GM21619 (cell line): ENCODE measurements around the gene CYP4A22.
"Not testable (repeated sequence)": the region's sequence is repeated elsewhere in the genome, so short reads cannot be mapped to it uniquely, and the experiment has no call there.

Experiments used
- ATAC-seq: cut with Tn5 transposase; IDR thresholded peaks from one replicate; pipeline ENCODE4 v1.9.1; 2021; ENCODE audit not compliant: unreplicated experiment

The CYP4A22 gene

GRCh38 chr1:47137198-47137597 is at the start of gene CYP4A22:
Gene CYP4A22, plus strand, starts transcription at chr1:47137441. Its CDS starts 45 bp downstream, at chr1:47137486.
- no peak for ATAC-seq

GRCh38 chr1:47089356-47089755 is 47.9 kb upstream of the CYP4A22 start:
- not testable (repeated sequence) for ATAC-seq

GRCh38 chr1:47091476-47091875 is 45.8 kb upstream of the CYP4A22 start:
- ATAC-seq = not testable (repeated sequence)

- ATAC-seq = no peak
Observed at GRCh38 chr1:47104816-47105215, 32.4 kb upstream of the CYP4A22 start.

GRCh38 chr1:47106792-47107191 is 30.4 kb upstream of the CYP4A22 start:
- no peak for ATAC-seq

- not testable (repeated sequence) for ATAC-seq
Observed at GRCh38 chr1:47107851-47108574, 29.2 kb upstream of the CYP4A22 start.

- not testable (repeated sequence) for ATAC-seq
Observed at GRCh38 chr1:47109482-47109881, 27.8 kb upstream of the CYP4A22 start.

- ATAC-seq = no peak
Observed at GRCh38 chr1:47113178-47113577, 24.1 kb upstream of the CYP4A22 start.

GRCh38 chr1:47121039-47121438 is 16.2 kb upstream of the CYP4A22 start:
- ATAC-seq = not testable (repeated sequence)

GRCh38 chr1:47124834-47125233 is 12.4 kb upstream of the CYP4A22 start:
- not testable (repeated sequence) for ATAC-seq

GRCh38 chr1:47126997-47127396 is 10.2 kb upstream of the CYP4A22 start:
- not testable (repeated sequence) for ATAC-seq

- no peak for ATAC-seq
Observed at GRCh38 chr1:47128221-47128620, 9.0 kb upstream of the CYP4A22 start.

GRCh38 chr1:47128854-47129253 is 8.4 kb upstream of the CYP4A22 start:
- ATAC-seq = not testable (repeated sequence)

GRCh38 chr1:47129489-47130230 is 7.6 kb upstream of the CYP4A22 start:
- not testable (repeated sequence) for ATAC-seq

GRCh38 chr1:47132665-47133064 is 4.6 kb upstream of the CYP4A22 start:
- ATAC-seq = not testable (repeated sequence)

GRCh38 chr1:47137925-47138615 is 829 bp downstream of the CYP4A22 start:
- no peak for ATAC-seq

GRCh38 chr1:47140358-47140757 is 3.1 kb downstream of the CYP4A22 start:
- not testable (repeated sequence) for ATAC-seq

- ATAC-seq = not testable (repeated sequence)
Observed at GRCh38 chr1:47143654-47144053, 6.4 kb downstream of the CYP4A22 start.

GRCh38 chr1:47146495-47146894 is 9.3 kb downstream of the CYP4A22 start:
- not testable (repeated sequence) for ATAC-seq

GRCh38 chr1:47147047-47147785 is 10.0 kb downstream of the CYP4A22 start:
- no peak for ATAC-seq

- ATAC-seq = not testable (repeated sequence)
Observed at GRCh38 chr1:47149162-47149561, 11.9 kb downstream of the CYP4A22 start.
